Forelimb muscle (tissue), 1 donor: ENCODE data around the gene FEZF1. TPM values are rescaled to one million over a fixed set of nuclear protein-coding genes. Genes with fewer than 3 reads are reported as not detected.

Source experiments
- DNase-seq: peaks from one replicate; pipeline ENCODE4 v3.0.0-alpha.2; 2013; ENCODE audit warnings: low read depth
- polyA plus RNA-seq: library from polyadenylated mRNA; unstranded; fragments of 120-200 nt; gene quantifications from one replicate; pipeline ENCODE4 v1.2.1, GENCODE V29; 2013; ENCODE audit not compliant: insufficient read length

FEZF1 gene
- polyA plus RNA-seq, 1 donor: not detected

- no peak for DNase-seq
Measured at GRCh38 chr7:122268101-122268500, 36.4 kb downstream of the FEZF1 start.

GRCh38 chr7:122262246-122262645 is 42.3 kb downstream of the FEZF1 start:
- DNase-seq: no peak

- no peak for DNase-seq
Measured at GRCh38 chr7:122261442-122261841, 43.1 kb downstream of the FEZF1 start.

GRCh38 chr7:122261016-122261415 is 43.5 kb downstream of the FEZF1 start:
- DNase-seq: no peak

GRCh38 chr7:122260336-122260735 is 44.2 kb downstream of the FEZF1 start:
- no peak for DNase-seq

GRCh38 chr7:122258971-122259370 is 45.6 kb downstream of the FEZF1 start:
- no peak for DNase-seq

GRCh38 chr7:122257056-122257455 is 47.5 kb downstream of the FEZF1 start:
- DNase-seq: no peak

- no peak for DNase-seq
Measured at GRCh38 chr7:122256046-122256445, 48.5 kb downstream of the FEZF1 start.

GRCh38 chr7:122255454-122255853 is 49.1 kb downstream of the FEZF1 start:
- DNase-seq: no peak

Other genes with a start within 250 kb of the FEZF1 start
- 20.7 TPM for gene AASS, start 160.5 kb downstream of the FEZF1 start, polyA plus RNA-seq